Mesodermal cell (in vitro differentiated cells): Measurements from ENCODE around the gene PIGR.

Source experiments
- H3K27ac ChIP-seq: 2 replicates; pipeline ENCODE4 v1.7.0; 2013; ENCODE audit warnings: mild to moderate bottlenecking, low read depth, low read length, moderate library complexity; ENCODE audit not compliant: severe bottlenecking
- H3K36me3 ChIP-seq: 2 replicates; pipeline ENCODE4 v1.7.1; 2013; ENCODE audit warnings: mild to moderate bottlenecking, low read length, moderate library complexity; ENCODE audit not compliant: control insufficient read depth, insufficient read depth
- H3K4me1 ChIP-seq: one replicate; pipeline ENCODE4 v1.7.1; 2013; ENCODE audit warnings: mild to moderate bottlenecking, low read length; ENCODE audit not compliant: insufficient read depth, control insufficient read depth, poor library complexity, severe bottlenecking
- H3K4me3 ChIP-seq: 2 replicates; pipeline ENCODE4 v1.7.0; 2013; ENCODE audit warnings: low read length, control low read depth, mild to moderate bottlenecking; ENCODE audit not compliant: insufficient read depth, poor library complexity, severe bottlenecking; ENCODE audit errors: extremely low read depth
- H3K9me3 ChIP-seq: 2 replicates; pipeline ENCODE4 v1.7.1; 2013; ENCODE audit warnings: mild to moderate bottlenecking, low read length, moderate library complexity; ENCODE audit not compliant: control insufficient read depth
- WGBS, 2 experiments: methylation state at CpG; one replicate each; pipeline ENCODE4 v1.1.5; 2013; ENCODE audit warnings: missing lambda C conversion rate in 2 of 2; ENCODE audit not compliant: insufficient coverage in 2 of 2; 5-methylcytosine and 5-hydroxymethylcytosine counted together

The PIGR gene

DNA sequence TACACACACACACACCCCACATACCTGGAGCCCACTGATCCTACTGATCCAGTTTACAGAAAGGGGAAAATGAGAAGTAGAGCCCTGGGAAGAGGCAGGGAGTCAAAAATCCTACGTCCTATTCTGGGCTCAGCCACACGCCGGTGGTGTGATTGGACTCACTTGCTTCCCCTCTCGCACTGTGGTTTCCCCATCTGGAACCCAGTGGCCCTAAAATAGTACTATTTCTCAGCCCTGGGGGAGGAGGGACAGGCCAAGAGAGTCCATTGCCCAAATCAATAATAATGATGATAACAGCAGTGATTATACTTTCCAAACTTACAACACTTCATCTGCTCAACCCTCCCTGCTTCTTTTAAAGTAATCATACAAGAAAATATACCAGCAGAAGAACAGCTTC, 2.9 kb upstream of the PIGR start:
- WGBS, 2 experiments = 90 to 100% methylated on average over 1 to 2 of the region's 4 CpGs
- no peaks in the 10 kb centered on the region for H3K9me3 ChIP-seq
- H3K36me3 ChIP-seq = no peaks in the 10 kb centered on the region
- H3K4me1 ChIP-seq = no peaks in the 10 kb centered on the region
- H3K27ac ChIP-seq = no peak overlapping the region
- H3K4me3 ChIP-seq = no peak overlapping the region

DNA sequence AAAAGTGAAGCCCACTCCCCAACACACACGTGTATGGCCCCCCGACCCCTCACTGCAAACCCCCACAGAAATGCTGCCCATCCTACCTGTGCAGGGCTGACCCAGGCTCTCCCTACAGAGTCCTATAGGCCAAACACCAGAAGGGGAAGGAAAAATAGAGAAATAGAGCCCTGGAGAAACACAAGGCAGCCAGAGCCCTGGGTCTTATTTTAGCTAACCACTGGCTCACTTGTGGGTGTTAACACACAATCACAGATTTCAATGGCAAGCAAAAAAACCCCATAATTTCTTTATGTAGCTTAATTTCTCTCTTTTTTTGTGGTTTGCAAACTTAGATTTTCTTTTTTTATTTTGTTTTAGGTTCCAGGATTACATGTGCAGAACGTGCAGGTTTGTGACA, 989 bp upstream of the PIGR start:
- Histone ChIP-seq H3K27ac (no peak overlapping the region), H3K36me3 (no peaks in the 10 kb centered on the region), H3K4me3 (no peak overlapping the region), H3K9me3 (no peaks in the 10 kb centered on the region), H3K4me1 (no peaks in the 10 kb centered on the region)
- WGBS, 2 experiments = 100% methylated on average over 1 of the region's 3 CpGs; no CpG with 5 or more reads in 1 of the 2 experiments

DNA sequence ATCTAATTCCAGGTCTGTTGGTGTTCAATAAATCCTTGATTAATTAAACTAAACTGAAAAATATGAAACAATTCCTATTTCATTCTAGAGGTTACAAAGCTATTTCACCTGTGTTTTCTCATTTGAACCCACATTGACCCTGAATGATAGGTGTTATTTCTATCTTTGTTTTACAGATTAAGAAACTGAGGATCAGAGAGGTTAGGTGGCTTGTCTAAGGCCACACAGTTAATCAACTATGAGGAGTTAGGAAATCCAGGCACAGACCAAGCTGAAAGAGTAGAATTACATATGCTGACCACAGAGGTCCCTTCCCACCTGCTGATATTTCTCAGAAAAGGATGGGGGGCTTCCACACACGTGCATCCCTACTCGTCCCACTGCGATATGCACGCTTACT, 487 bp downstream of the PIGR start:
- Histone ChIP-seq H3K4me1 (no peaks in the 10 kb centered on the region), H3K36me3 (no peaks in the 10 kb centered on the region), H3K9me3 (no peaks in the 10 kb centered on the region), H3K27ac (no peak overlapping the region), H3K4me3 (no peak overlapping the region)
- 80% methylated on average over 1 of the region's 4 CpGs; no CpG with 5 or more reads in 1 of the 2 experiments for WGBS, 2 experiments

DNA sequence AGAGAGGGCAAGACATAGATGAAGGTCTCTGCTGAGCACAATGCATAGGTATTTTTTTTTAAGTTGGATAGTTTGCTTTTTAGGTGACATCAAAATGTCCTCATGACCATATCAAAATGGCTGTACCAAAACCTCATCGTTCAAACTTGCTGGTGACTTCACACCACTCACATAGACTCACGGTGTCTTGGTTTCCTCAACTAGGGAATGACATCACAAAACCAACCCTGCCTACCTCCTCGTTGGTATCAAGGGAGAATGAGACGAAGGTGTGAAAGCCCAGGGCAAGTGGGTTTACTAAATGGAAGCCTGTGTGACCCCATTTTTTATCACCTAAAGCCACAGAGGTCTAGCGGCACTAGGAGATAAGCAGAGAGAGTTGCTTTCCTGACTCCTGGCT, 1.6 kb downstream of the PIGR start:
- H3K4me1 ChIP-seq = no peaks in the 10 kb centered on the region
- 100% methylated on average over 1 to 2 of the region's 5 CpGs for WGBS, 2 experiments
- H3K36me3 ChIP-seq = no peaks in the 10 kb centered on the region
- no peaks in the 10 kb centered on the region for H3K9me3 ChIP-seq
- no peak overlapping the region for H3K27ac ChIP-seq
- no peak overlapping the region for H3K4me3 ChIP-seq

DNA sequence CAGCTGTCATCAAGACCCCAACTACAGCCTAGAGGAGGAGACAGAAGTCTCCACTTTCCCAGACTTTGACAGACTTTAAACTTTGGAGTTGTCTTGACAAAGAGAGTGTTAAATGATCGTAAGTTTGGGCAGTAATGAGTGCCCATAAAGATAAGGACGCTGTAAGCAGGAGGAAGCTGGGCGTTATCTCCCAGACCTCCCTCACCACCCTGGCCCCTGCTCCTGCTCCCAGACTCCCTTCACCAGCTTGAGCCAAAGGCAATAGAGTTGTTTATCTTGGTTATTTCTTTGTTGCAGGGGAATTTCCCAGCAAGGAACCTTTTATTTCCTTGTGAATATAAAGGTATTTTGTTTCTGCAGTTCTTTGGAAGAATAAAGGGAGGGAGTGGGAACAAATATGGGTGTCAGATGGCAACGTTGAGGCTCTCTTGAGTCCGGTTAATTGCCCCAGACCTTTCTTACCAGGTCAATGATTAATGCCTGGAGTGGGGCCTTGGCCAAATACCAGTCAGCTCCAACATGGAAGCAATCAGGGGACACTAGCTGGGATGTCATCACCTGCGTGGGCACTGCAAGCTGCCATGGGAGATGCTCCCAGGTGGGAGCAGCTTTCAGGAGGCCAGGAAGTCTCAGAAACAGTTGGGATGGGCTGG, 4.4 kb downstream of the PIGR start:
- H3K36me3 ChIP-seq = no peaks in the 10 kb centered on the region
- 90 to 94% methylated on average over 3 to 4 of the region's 6 CpGs for WGBS, 2 experiments
- H3K27ac ChIP-seq = no peak overlapping the region
- H3K4me1 ChIP-seq = no peaks in the 10 kb centered on the region
- H3K9me3 ChIP-seq = no peaks in the 10 kb centered on the region
- no peak overlapping the region for H3K4me3 ChIP-seq

DNA sequence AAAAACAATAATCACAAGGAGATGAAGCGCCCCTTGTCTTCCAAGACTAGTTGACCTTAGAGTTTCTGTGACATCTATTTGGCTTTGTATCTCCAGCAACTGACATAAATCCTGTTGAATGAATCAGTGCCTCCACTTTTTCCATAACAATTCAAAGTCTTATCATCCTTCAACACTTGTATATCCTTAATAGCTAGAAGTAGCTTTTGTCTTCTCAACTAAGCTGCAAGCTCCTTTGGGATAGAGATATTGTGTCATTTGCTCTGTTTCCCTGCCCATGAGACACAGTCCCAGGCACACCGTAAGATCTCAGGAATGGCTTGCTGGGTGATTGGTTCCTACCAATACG, 5.7 kb downstream of the PIGR start:
- no peaks in the 10 kb centered on the region for H3K4me1 ChIP-seq
- H3K4me3 ChIP-seq = no peak overlapping the region
- H3K36me3 ChIP-seq = no peaks in the 10 kb centered on the region
- H3K27ac ChIP-seq = no peak overlapping the region
- no peaks in the 10 kb centered on the region for H3K9me3 ChIP-seq
- 93 to 96% methylated on average over 3 of the region's 3 CpGs for WGBS, 2 experiments

DNA sequence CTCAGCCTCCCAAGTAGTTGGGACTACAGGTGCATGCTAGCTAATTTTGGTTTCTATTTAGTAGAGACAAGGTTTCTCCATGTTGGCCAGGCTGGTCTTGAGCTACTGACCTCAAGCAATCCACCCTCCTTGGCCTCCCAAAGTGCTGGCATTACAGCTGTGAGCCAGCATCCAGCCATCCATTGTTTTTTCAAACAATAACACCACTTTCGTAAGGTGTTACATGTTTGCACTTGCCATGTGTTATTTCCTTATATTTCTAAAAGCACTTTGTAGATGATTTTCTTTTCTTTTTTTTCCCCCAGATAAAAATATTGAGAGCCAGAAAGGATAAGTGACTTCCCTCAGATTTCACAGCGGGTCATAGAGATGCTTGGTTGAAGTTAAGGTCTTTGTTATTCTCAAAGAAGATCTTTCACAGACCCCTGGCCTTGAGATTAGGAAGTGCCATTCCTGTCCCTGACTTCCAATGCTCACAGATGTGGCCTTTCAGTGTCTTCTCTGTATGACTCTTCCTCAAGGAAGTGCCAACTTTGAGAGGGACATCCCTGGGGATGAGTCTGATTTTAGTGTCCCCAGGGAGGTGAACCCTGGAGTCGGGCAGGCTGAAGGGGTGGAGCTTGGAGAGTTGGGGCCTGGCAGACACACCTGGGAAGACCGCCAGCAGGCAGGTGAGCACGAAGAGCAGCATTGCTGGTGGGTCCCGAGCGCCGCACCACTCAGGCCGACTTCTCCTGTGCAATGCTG, 6.3 kb downstream of the PIGR start:
- no peak overlapping the region for H3K4me3 ChIP-seq
- H3K4me1 ChIP-seq = no peaks in the 10 kb centered on the region
- no peaks in the 10 kb centered on the region for H3K9me3 ChIP-seq
- H3K27ac ChIP-seq = no peak overlapping the region
- no peaks in the 10 kb centered on the region for H3K36me3 ChIP-seq
- WGBS, 2 experiments = 96 to 97% methylated on average over 7 to 8 of the region's 9 CpGs

DNA sequence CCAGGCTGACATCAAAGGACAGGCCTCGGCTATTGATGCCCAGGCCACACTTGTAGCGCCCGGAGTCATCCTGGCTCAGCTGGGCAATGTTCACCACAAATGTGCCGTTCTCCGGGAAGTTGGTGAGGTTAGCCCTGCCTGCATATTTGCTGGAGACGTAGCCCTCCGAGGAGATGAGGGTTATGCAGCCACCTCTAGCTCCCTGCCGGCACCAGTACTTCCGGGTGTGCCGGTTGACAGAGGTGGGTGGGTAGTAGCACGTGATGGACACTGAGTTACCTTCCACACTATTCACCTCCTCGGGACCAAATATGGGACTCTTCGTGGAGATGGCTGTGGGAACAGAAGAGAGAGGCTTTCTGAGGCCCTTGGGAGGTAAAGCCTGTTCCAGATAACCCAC, 7.1 kb downstream of the PIGR start:
- no peak overlapping the region for H3K27ac ChIP-seq
- no peaks in the 10 kb centered on the region for H3K9me3 ChIP-seq
- H3K4me3 ChIP-seq = no peak overlapping the region
- WGBS, 2 experiments = 90% methylated on average over 6 to 7 of the region's 13 CpGs
- H3K36me3 ChIP-seq = no peaks in the 10 kb centered on the region
- no peaks in the 10 kb centered on the region for H3K4me1 ChIP-seq

DNA sequence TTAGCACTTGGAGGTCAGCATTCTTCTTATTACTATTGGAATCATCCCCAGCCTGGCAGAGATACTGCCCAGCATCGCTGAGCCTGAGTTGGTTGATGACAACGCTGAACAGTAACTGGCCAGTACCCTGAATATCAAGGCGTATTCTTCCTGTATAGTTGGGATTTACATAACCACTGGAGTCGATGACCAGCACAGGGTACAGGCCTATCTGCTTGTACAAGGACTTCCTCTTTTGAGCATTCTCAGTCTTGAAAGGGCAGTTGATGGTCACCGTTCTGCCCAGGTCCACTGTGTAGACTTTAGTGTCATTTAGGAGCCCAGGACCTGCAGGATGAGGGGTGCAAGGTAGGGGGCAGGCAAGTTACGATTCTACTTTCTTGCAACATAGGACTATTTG, 8.8 kb downstream of the PIGR start:
- Histone ChIP-seq H3K27ac (no peak overlapping the region), H3K4me3 (no peak overlapping the region), H3K36me3 (no peaks in the 10 kb centered on the region), H3K9me3 (no peaks in the 10 kb centered on the region), H3K4me1 (no peaks in the 10 kb centered on the region)
- WGBS, 2 experiments = 94 to 97% methylated on average over 4 to 5 of the region's 6 CpGs

DNA sequence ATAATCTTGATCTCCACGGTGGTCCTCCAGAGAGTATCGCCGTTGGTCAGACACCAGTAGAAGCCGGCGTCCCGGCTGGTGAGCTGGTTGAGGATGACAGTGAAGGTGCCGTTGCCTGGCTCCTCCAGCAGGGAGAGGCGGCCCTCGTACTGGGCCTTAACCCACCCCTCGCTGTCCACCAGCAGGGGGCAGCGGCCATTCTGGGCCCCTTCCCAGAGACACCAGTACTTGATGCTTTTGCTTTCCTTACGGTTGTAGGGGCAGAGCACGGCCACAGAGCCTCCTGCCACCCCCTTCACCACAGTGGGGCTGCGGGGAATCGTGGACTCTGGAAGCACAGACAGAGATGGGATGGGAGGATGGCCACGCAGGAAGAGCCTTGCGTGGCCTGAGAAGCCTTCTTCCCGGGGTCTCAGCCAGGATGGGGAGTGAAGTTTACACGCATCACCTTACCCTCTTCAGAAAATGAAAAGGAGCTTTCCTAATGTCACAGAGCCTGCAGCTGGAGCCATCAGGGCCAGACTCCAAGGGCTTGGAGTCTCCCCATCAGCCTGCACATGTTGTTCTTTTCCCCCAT, 10.7 kb downstream of the PIGR start:
- WGBS, 2 experiments = 61% methylated on average over 11 of the region's 19 CpGs
- Histone ChIP-seq H3K4me1 (no peaks in the 10 kb centered on the region), H3K27ac (no peak overlapping the region), H3K4me3 (no peak overlapping the region), H3K36me3 (no peaks in the 10 kb centered on the region), H3K9me3 (no peaks in the 10 kb centered on the region)
